BJ (cell line): Measurements from ENCODE around the gene TAS2R60. TPM values are rescaled to one million over a fixed set of nuclear protein-coding genes. Genes with fewer than 3 reads are reported as not detected.

Experiments
- CTCF ChIA-PET: fragments of 350-600 bp; formaldehyde crosslinking; extraction: SDS; loops from one replicate; lab custom pipeline; 2021; ENCODE audit warnings: antibody characterized with exemption, inconsistent platforms; lab: Yijun Ruan, JAX
- POLR2A ChIA-PET: fragments of 300-600 bp; sonication (Branson Sonifier 250); formaldehyde crosslinking; extraction: SDS; loops from one replicate; lab custom pipeline; 2021; ENCODE audit warnings: antibody characterized with exemption; lab: Charles Lee
- DNase-seq: peaks from one replicate; pipeline ENCODE4 v3.0.0-alpha.2; 2011; ENCODE audit warnings: low read depth
- H3K27me3 ChIP-seq: 2 replicates; pipeline ENCODE4 v1.6.0; 2011; ENCODE audit warnings: low read length; ENCODE audit not compliant: control insufficient read depth, insufficient read depth
- H3K36me3 ChIP-seq: 2 replicates; pipeline ENCODE4 v1.5.1; 2011; ENCODE audit warnings: low read length; ENCODE audit not compliant: control insufficient read depth, insufficient read depth
- H3K4me3 ChIP-seq: 2 replicates; pipeline ENCODE4 v1.5.1; 2011; ENCODE audit warnings: low read depth, mild to moderate bottlenecking, control low read depth, low read length
- CTCF ChIP-seq: IDR thresholded peaks from 2 replicates; pipeline ENCODE4 v1.5.1; 2011; ENCODE audit warnings: low read depth, mild to moderate bottlenecking, control low read depth, inconsistent platforms, low read length, moderate library complexity; ENCODE audit not compliant: insufficient read depth
- polyA plus RNA-seq: library from polyadenylated mRNA; depleted of rRNA; stranded (reverse); fragments of >200 nt; gene quantifications from 2 replicates; pipeline ENCODE4 v1.2.3, GENCODE V29; 2011

The TAS2R60 gene
- polyA plus RNA-seq, 1 experiment = not detected

GRCh38 chr7:143426479-143427142 is 16.6 kb upstream of the TAS2R60 start:
- POLR2A ChIA-PET = no interaction called here
- Histone ChIP-seq H3K4me3 (no peak overlapping the region), H3K36me3 (no peaks in the 10 kb centered on the region), H3K27me3 (no peaks in the 10 kb centered on the region)
- TF ChIP-seq CTCF = no peak
- no peak for DNase-seq
- CTCF ChIA-PET = interaction anchor here (0.6 to 1.3 kb wide), 2 partner anchors 9 to 35 kb away, joined by 3 to 6 read pairs; no protein-coding TSS in a partner anchor

- no peak for TF ChIP-seq CTCF
- POLR2A ChIA-PET = no interaction called here
- CTCF ChIA-PET = interaction anchor here (1.3 to 1.6 kb wide), 2 partner anchors 12 to 24 kb away, joined by 3 read pairs; no protein-coding TSS in a partner anchor
- Histone ChIP-seq H3K36me3 (no peaks in the 10 kb centered on the region), H3K4me3 (no peak overlapping the region), H3K27me3 (no peaks in the 10 kb centered on the region)
- DNase-seq = peak; percentile 9
Measured at GRCh38 chr7:143429770-143430698, 13.2 kb upstream of the TAS2R60 start.

GRCh38 chr7:143431109-143431508 is 12.1 kb upstream of the TAS2R60 start:
- ChIA-PET CTCF (interaction anchor here (1.9 kb wide), 1 partner anchor 14 kb away, joined by 9 read pairs; no protein-coding TSS in a partner anchor), POLR2A (no interaction called here)
- Histone ChIP-seq H3K4me3 (no peak overlapping the region), H3K27me3 (no peaks in the 10 kb centered on the region), H3K36me3 (no peaks in the 10 kb centered on the region)
- DNase-seq = no peak
- no peak for TF ChIP-seq CTCF

GRCh38 chr7:143433759-143434158 is 9.5 kb upstream of the TAS2R60 start:
- no peak for DNase-seq
- CTCF ChIA-PET = interaction anchor here (0.6 to 1.6 kb wide), 4 partner anchors 15 to 60 kb away, joined by 3 to 4 read pairs (median 3); no protein-coding TSS in a partner anchor
- Histone ChIP-seq H3K4me3 (no peak overlapping the region), H3K36me3 (no peaks in the 10 kb centered on the region), H3K27me3 (no peaks in the 10 kb centered on the region)
- TF ChIP-seq CTCF = no peak
- POLR2A ChIA-PET = no interaction called here

- no peak for TF ChIP-seq CTCF
- DNase-seq = peak; percentile 26
- POLR2A ChIA-PET = no interaction called here
- Histone ChIP-seq H3K27me3 (no peaks in the 10 kb centered on the region), H3K36me3 (no peaks in the 10 kb centered on the region), H3K4me3 (no peak overlapping the region)
- CTCF ChIA-PET = interaction anchor here (1.2 to 1.6 kb wide), 3 partner anchors 16 to 59 kb away, joined by 3 to 6 read pairs (median 3); no protein-coding TSS in a partner anchor
Measured at GRCh38 chr7:143434660-143435059, 8.6 kb upstream of the TAS2R60 start.
